Esophagus squamous epithelium (tissue), 4 donors: ENCODE data around the gene CPA5.

Source experiments
- CTCF ChIP-seq, 6 experiments: fragments of 450-650 bp in 4 of 6; fragments of 200-600 bp in 2 of 6; sonication (generic) in 2 of 6; IDR thresholded peaks; one replicate each; pipeline ENCODE4 v1.5.1; 2016 to 2019; ENCODE audit warnings: antibody characterized with exemption in 6 of 6, mild to moderate bottlenecking in 4 of 6, moderate library complexity in 4 of 6
- POLR2A ChIP-seq, 4 donors: fragments of 450-650 bp; IDR thresholded peaks; one replicate each; pipeline ENCODE4 v1.6.1; 2017; ENCODE audit warnings: antibody characterized with exemption in 4 of 4, mild to moderate bottlenecking in 4 of 4, moderate library complexity in 3 of 4

GRCh38 chr7:130398526-130399090, 54.0 kb downstream of the CPA5 start:
- no peak for TF ChIP-seq CTCF (IDR thresholded peaks at IDR 0.05)
- TF ChIP-seq POLR2A (IDR thresholded peaks at IDR 0.05), result no peak
